Suppressor macrophage (primary cell): Measurements from ENCODE around the gene PHACTR2.
"Not testable (repeated sequence)": the region's sequence is repeated elsewhere in the genome, so short reads cannot be mapped to it uniquely, and the experiment has no call there.

Experiments
- DNase-seq, 4 experiments: peaks; one replicate each; pipeline ENCODE4 v3.0.0-alpha.2; 2020 to 2022
- total RNA-seq, 17 experiments: gene quantifications; one replicate each; lab custom pipeline; 2026; ENCODE audit warnings: mixed read lengths in 6 of 17, inconsistent platforms in 3 of 17; lab: John Stamatoyannopoulos, UW

The PHACTR2 gene
- 96.2 to 174 (median 123) reads per million in 17 experiments for total RNA-seq

GRCh38 chr6:143677891-143678791 lies at the start of gene PHACTR2:
PHACTR2 (plus strand) TSS chr6:143677965; CDS start chr6:143678164, 199 bp downstream.
- DNase-seq, result peak; percentile 40 to 69 (median 55)

- no peak for DNase-seq
Measured at GRCh38 chr6:143629104-143630080, 48.4 kb upstream of the PHACTR2 start.

GRCh38 chr6:143631196-143631595 lies 46.6 kb upstream of the PHACTR2 start:
- not testable (repeated sequence) for DNase-seq

- DNase-seq, result no peak
Measured at GRCh38 chr6:143632894-143633293, 44.9 kb upstream of the PHACTR2 start.

- DNase-seq, result no peak
Measured at GRCh38 chr6:143634486-143634885, 43.3 kb upstream of the PHACTR2 start.

GRCh38 chr6:143637691-143638090 lies 40.1 kb upstream of the PHACTR2 start:
- no peak for DNase-seq

GRCh38 chr6:143642403-143642802 lies 35.4 kb upstream of the PHACTR2 start:
- DNase-seq, result no peak

- no peak for DNase-seq
Measured at GRCh38 chr6:143647191-143647590, 30.6 kb upstream of the PHACTR2 start.

- peak in 3 of 4 experiments; percentile 3 to 22 (median 9) for DNase-seq
Measured at GRCh38 chr6:143647732-143648131, 30.0 kb upstream of the PHACTR2 start.

- not testable (repeated sequence) for DNase-seq
Measured at GRCh38 chr6:143649319-143649718, 28.4 kb upstream of the PHACTR2 start.

GRCh38 chr6:143651328-143651727 lies 26.4 kb upstream of the PHACTR2 start:
- DNase-seq, result not testable (repeated sequence)

GRCh38 chr6:143652841-143653331 lies 24.9 kb upstream of the PHACTR2 start:
- DNase-seq, result no peak

GRCh38 chr6:143655541-143655940 lies 22.2 kb upstream of the PHACTR2 start:
- no peak for DNase-seq

GRCh38 chr6:143656026-143656425 lies 21.7 kb upstream of the PHACTR2 start:
- DNase-seq, result no peak

- DNase-seq, result no peak
Measured at GRCh38 chr6:143657809-143658208, 20.0 kb upstream of the PHACTR2 start.

- DNase-seq, result not testable (repeated sequence)
Measured at GRCh38 chr6:143660170-143660569, 17.6 kb upstream of the PHACTR2 start.

GRCh38 chr6:143664171-143664570 lies 13.6 kb upstream of the PHACTR2 start:
- DNase-seq, result no peak

GRCh38 chr6:143666007-143666406 lies 11.8 kb upstream of the PHACTR2 start:
- not testable (repeated sequence) for DNase-seq

GRCh38 chr6:143669483-143669882 lies 8.3 kb upstream of the PHACTR2 start:
- not testable (repeated sequence) for DNase-seq

- no peak for DNase-seq
Measured at GRCh38 chr6:143673669-143674068, 4.1 kb upstream of the PHACTR2 start.

- no peak for DNase-seq
Measured at GRCh38 chr6:143674483-143675381, 3.0 kb upstream of the PHACTR2 start.
